GM12892 (cell line): ENCODE results near the gene NAV2.

Experiments
- POLR2A ChIP-seq: IDR thresholded peaks from 2 replicates; pipeline ENCODE4 v1.6.1; 2011; ENCODE audit warnings: low read depth, low read length, control low read depth
- POLR2AphosphoS5 ChIP-seq: IDR thresholded peaks from 2 replicates; pipeline ENCODE4 v1.6.1; 2011; ENCODE audit warnings: low read depth, low read length, control low read depth

GRCh38 chr11:19713196-19714021 is 772 bp downstream of the NAV2 start:
- no peak for TF ChIP-seq POLR2AphosphoS5
- TF ChIP-seq POLR2A = no peak
